Stimulated activated CD8-positive, alpha-beta memory T cell treated with anti-CD3 and anti-CD28 coated beads, Interleukin-2, amount 100 ng/mL, for 48 hours (primary cell): ENCODE data around the gene RIMS1.

Experiments
- DNase-seq, 2 donors: peaks; one replicate each; pipeline ENCODE4 v3.0.0-alpha.2; 2020; ENCODE audit warnings: low read depth in 2 of 2

The RIMS1 gene

GRCh38 chr6:71886184-71887005 is at the start of gene RIMS1:
Gene RIMS1, plus strand, starts transcription at chr6:71886550. Its CDS starts 474 bp downstream, at chr6:71887024.
- no peak for DNase-seq

GRCh38 chr6:71851214-71851613 is 35.1 kb upstream of the RIMS1 start:
- no peak for DNase-seq

GRCh38 chr6:71852948-71853347 is 33.4 kb upstream of the RIMS1 start:
- no peak for DNase-seq

GRCh38 chr6:71855406-71855805 is 30.9 kb upstream of the RIMS1 start:
- no peak for DNase-seq

GRCh38 chr6:71879016-71879415 is 7.3 kb upstream of the RIMS1 start:
- DNase-seq = no peak

GRCh38 chr6:71887006-71887743 is 825 bp downstream of the RIMS1 start:
- no peak for DNase-seq

- DNase-seq = no peak
Measured at GRCh38 chr6:71887744-71888230, 1.4 kb downstream of the RIMS1 start.

- no peak for DNase-seq
Measured at GRCh38 chr6:71888756-71889340, 2.5 kb downstream of the RIMS1 start.

GRCh38 chr6:71889366-71889765 is 3.0 kb downstream of the RIMS1 start:
- DNase-seq = no peak

GRCh38 chr6:71892641-71893040 is 6.3 kb downstream of the RIMS1 start:
- no peak for DNase-seq

- no peak for DNase-seq
Measured at GRCh38 chr6:71900642-71901041, 14.3 kb downstream of the RIMS1 start.

- DNase-seq = no peak
Measured at GRCh38 chr6:71902261-71902660, 15.9 kb downstream of the RIMS1 start.

- no peak for DNase-seq
Measured at GRCh38 chr6:71906813-71907212, 20.5 kb downstream of the RIMS1 start.

- DNase-seq = no peak
Measured at GRCh38 chr6:71908162-71908765, 21.9 kb downstream of the RIMS1 start.

- DNase-seq = no peak
Measured at GRCh38 chr6:71913444-71914234, 27.3 kb downstream of the RIMS1 start.

GRCh38 chr6:71929047-71929446 is 42.7 kb downstream of the RIMS1 start:
- DNase-seq = no peak

GRCh38 chr6:71933881-71934280 is 47.5 kb downstream of the RIMS1 start:
- no peak for DNase-seq

- DNase-seq = no peak
Measured at GRCh38 chr6:71965404-71965803, 79.1 kb downstream of the RIMS1 start.

- no peak for DNase-seq
Measured at GRCh38 chr6:71967436-71967835, 81.1 kb downstream of the RIMS1 start.

- DNase-seq = no peak
Measured at GRCh38 chr6:71977884-71978283, 91.5 kb downstream of the RIMS1 start.

- no peak for DNase-seq
Measured at GRCh38 chr6:71979911-71980310, 93.6 kb downstream of the RIMS1 start.
